GM19395 (cell line): ENCODE measurements around the gene MAST4.

Source experiments
- ATAC-seq: cut with Tn5 transposase; IDR thresholded peaks from one replicate; pipeline ENCODE4 v1.9.1; 2021; ENCODE audit warnings: mild to moderate bottlenecking, moderate library complexity; ENCODE audit not compliant: unreplicated experiment

Gene MAST4

DNA sequence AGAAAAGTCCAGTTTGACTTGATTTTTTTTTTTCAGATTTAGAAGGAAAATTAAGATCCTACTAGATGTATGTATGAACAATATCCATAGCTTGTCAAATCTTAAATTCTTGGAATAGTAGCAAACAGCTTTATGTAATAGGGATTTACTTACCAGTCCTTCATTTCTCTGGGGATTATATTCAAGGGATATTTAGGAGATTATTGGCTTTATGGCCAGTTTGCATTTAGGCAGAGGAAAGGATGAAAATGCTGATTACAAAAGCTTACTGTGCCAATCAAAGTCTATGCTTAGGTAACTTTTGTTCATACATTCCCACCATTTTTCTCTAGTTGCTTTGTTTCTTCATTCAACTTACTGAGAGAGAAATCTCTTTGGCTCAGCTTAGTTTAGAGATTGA, 47.9 kb downstream of the MAST4 start:
- no peak for ATAC-seq

DNA sequence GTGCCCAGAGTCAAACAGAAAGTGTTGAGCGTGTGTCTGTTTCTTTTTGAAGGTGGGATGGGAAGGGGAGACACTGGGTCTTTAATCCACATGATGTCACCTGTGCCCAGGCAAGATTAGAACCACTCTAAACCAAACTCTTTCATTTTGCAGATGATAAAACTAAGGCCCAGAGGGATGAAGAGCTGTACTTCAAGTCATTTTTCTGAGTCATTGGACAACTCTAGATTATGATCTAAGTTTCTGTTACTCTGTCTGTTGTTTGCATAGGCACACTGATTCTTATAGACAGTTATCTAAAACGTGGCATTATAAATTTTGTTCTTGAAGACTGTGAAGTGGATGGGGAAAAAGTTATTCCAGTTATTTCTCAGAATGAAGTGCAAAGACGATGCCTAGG, 48.8 kb downstream of the MAST4 start:
- no peak for ATAC-seq

DNA sequence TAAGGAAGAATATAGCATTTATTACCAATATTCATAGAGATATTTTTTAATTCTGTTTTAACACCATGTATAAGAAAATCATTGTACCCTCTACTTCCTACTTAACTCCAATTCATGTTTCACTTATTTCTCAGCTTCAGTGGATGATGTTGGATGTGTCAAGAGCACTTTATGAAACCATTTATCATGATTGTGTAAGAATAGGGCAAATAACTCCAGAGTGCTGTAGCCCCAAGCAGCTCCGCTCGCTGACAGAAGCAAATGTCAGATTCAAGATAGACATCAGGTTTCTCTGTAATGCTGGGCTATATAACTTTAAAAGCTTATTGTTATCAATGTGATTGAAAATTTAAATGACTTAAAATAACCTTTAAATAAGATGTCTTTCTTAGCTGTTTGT, 50.4 kb downstream of the MAST4 start:
- no peak for ATAC-seq

DNA sequence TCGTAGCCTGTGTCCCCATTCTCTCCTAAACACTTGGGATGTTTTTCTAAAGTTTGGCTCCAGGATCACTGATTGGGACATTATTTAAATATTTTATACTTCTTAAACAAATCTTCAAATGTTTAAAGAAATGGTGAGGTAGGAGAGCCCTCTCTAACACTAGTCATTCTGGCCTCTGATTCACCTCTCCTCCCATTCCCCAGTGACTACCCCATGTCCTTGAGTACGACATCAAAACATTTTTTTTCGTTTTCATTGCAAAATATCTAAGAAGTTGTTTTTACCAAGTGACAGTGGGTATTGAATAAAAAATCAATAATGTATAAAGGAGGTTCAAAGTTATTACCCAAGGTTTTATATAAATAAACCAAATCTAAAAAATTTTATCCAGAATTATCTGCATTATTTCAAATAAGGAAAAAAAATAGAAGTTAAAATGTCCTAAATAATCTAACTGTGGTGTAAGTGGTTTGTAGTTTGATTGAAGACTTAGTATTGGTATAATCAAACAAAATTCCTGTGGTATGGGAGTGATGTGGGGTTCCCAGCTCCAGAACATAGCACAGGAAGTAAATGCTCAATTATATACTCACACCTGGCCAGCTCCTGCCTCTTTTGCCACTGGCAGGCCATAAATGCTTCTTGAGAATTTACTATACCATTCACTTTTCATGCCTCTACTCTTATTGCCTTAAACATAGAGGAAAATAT, 51.1 kb downstream of the MAST4 start:
- no peak for ATAC-seq

DNA sequence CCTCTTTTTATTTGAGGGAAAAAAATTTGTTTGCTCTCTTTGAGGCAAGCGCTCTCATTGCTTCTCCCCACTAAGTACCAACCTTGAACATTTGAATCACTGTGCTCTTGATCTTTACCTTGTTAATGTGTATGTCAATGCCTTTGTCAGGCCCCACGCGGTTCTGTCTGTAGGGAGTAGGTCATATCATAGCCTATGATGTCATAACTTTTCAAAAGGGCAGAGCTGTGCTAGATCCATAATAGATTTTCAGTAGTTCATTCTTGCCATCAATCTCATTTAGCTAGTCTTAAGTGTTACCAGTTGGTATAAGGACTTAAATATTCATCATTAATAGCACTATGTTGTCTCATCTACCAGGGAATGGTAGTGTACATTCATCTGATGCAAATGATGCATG, 56.6 kb downstream of the MAST4 start:
- ATAC-seq = no peak

DNA sequence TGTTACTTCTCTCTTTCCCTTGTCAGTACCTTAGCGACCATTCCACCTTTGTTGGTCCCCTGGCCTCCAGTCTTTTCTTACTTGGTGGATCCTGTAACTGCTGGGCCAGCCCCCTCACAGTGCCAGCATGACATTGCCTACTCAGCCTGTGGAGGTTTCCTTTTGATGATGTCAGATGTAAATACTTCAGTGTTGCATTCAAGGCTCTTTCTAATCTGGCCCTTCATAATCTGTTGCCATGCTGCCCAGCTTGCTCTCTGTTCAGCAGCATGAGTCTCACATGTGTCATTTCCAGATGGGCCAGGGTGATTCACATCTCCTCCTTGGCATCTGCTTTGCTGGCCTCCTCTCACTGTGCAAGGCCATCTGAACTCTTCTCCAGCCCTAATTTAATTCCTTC, 57.1 kb downstream of the MAST4 start:
- ATAC-seq = no peak

DNA sequence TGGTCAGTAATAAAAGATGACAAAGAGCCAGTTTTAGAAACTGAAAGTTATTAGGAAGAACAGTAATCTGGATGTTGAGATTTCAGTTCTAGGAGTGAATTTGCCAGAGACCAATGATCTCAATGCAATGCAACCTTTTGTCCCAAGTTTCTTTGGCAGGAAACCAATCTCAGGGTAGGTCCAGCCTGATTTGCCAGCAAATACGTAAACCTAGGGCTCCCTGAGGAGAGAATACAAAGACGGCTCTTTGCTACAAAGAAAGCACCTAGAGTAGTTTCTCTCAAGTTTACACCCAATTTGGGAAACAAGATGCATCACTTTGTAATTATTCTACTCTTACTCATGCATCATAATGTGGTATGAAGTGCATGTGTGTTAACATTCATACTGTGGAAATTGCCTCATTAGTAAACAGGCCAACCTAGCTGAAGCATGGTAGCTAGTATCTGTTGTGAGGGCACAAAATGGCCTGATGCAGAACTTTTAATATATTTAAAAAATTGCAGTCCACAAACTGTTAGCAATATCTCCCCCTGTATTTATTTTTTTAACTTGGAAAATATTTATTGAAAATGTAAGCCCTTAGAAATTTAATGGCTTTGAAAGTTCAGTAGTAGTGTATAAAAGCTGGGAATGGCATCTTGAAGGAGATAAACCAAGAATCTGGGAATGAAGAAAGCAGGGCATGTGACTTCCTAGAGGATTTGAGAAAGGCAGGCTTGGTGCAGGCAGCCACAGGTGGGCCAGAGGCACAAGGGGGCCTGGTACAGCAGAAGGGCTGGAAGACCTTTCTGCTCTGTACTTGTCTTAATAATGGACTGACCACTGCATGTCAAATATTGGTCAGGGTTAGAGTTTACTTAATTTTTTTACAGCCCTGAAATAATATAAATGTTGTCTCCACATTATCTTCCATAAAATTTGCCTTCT, 59.5 kb downstream of the MAST4 start:
- ATAC-seq = no peak

DNA sequence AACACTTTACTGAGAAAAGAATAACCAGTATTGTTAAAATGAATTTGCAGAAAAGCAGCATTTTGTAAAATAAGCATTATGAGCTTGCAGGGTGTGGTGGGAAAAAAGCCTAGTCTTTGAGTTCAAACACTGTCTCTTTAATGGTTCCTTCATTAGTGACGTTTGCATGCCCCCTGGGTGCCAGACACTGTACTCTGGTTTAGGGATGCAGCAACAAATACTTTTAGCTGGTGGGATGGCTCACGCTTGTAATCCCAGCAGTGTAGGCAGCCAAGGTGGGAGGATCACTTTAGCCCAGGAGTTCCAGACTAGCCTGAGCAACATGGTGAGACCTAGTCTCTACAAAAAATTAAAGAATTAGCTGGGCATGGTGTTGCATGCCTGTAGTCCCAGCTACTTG, 62.3 kb downstream of the MAST4 start:
- no peak for ATAC-seq

DNA sequence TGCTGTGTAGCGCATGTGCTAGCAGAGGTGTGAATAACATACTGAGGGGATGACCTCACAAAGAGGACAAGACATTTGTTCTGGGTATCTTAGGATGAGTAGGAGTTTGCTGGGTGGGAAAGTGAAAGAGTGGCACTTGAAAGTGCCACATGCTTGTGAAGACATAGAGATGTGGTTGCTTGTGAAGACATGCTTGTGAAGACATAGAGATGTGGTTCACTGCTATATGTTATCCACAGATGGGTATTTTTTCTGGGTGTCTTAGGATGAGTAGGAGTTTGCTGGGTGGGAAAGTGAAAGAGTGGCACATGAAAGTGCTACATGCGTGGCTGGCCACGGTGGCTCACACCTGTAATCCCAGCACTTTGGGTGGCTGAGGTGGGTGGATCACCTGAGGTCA, 63.6 kb downstream of the MAST4 start:
- ATAC-seq = no peak

DNA sequence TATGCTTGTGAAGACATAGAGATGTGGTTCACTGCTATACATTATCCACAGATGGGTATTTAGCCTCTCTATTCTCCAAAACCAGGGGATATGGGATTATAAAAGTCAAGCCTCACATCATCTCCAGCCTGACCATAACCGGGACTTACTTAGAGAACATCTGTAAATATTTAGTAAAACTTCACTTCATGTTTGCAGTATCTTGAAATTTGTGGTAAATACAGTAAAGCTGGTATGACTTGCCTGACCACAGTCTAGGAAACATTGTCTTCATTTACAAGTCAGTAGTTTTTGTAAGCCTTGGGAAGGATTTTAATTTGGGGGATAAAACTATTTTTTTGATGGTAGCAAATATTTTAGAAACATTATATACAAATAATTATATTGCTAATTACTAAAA, 64.2 kb downstream of the MAST4 start:
- ATAC-seq = no peak

DNA sequence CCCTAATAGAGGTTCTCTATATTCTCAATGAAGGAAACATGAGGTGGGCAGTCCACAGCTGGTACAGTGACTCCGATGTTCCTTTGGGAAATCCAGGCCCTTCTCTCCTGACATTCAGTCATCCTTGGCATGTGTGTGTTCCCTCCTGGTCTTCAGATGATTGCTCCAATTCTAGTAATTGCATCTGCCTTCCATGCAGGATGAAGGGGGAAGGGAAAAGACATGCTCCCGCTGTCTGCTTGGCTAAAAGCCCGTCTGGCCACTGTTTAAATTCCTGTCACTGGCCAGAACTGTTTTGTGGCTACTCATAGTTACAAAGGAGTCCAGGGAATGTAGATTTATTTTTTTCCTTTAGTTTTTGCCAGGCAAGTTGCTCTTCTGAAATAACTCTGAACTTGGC, 65.0 kb downstream of the MAST4 start:
- ATAC-seq = no peak

DNA sequence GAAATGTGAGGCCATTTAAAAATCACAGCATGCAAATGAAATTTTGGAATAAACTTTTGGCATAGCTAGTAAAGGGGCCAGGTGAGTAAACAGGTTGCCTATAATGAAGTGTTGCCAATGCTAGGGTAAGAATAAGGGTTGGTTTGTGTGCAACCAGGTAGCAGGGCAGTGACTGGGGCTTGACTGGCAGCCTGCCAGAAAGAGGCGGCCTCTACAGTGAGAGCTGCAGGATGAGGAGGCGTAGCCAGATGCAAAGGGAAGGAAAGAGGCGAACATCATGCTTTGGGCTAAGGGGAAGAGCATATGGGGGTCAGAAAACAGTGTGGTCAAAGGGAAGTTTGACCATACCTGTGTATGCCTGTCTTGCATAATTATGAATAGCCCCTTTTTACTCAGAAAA, 70.6 kb downstream of the MAST4 start:
- no peak for ATAC-seq

DNA sequence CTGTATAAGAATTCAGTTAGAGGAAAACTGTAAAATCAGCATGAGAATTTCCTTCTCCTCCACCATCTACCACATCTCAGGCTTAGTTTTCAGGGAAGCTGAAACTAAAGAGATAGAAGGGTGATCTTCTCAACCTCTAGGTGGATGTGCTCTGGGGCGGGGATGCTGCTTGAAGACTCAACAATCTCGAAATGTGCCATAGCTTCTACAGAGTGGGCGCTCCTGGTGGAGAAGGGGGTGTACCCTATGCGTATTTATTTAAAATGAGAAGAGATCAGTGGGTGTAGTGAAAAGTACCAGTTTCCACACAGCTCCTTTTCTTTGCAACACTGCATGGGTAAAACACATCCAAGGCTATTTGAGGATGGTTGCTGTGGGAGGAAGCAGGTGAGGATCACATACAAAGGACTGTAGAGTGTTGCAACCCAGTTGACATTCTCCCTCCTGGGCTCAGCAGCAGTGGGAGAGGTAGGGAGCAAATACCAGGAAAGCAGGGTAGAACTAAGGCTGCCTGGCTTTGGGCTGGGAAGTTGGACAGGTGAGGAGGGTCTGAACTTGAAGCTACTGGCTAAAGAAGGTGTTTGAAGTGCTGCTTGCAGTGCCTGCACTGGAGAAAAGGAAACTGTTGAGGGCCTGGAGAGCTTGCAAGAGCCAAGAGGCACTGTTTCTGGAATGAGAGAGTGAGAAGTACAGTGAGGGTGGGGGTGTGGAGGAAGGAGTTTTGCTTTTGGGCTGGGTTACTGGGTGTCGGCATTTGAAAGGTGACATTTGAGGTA, 73.1 kb downstream of the MAST4 start:
- ATAC-seq = no peak

DNA sequence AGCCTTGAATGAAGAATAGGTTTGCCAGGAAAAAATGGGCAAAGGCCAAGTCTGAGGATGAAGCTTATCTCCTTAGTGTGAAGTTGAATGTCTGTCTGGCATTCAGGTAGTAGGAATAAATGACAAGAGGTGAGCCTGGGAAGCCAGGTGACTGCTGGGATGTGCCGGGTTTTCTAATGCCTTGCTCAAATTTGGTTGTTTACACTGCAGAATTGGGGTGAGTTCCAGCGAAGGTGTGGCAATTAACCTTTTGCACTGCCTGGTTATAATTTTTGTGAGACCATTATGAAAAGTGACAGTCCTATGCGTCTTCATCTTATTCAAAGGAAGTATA, 73.6 kb downstream of the MAST4 start:
- no peak for ATAC-seq

DNA sequence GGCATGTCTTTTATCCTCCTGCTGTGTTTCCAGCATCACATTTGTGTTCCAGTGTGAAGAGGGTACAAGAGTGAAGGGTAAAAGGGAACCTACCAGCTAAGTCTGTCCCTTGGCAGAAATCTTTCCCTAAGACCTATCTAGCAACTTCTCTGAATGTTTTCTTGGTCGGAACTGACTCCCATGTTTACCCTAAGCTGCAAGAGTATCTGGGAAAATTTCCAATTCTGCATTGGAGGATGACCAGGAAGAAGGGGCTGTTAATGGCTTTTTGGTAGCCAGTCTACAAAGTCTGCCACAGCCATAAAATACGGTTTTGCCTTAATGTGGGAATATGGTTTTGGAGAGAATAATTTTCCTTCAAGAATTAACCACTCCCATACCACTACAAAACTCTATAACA, 75.1 kb downstream of the MAST4 start:
- ATAC-seq = no peak

DNA sequence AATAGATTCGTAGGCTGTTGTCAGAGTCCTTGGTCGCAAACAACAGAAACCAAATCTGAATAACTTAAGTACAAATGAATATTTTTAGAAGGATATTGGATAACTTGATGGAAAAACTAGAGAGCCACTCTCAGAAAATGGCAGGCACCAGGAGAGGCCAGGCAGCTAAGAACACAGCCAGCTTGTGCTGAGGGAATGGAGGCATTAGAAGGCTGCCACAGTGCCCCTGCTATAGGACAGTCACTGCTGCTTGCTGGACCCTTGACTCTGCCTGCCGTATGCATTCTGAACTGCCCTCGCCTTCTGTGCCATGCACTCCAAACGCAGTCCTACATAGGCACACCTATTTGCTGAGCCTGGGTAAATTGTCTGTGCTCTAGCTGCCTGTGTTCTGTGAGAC, 78.6 kb downstream of the MAST4 start:
- no peak for ATAC-seq

DNA sequence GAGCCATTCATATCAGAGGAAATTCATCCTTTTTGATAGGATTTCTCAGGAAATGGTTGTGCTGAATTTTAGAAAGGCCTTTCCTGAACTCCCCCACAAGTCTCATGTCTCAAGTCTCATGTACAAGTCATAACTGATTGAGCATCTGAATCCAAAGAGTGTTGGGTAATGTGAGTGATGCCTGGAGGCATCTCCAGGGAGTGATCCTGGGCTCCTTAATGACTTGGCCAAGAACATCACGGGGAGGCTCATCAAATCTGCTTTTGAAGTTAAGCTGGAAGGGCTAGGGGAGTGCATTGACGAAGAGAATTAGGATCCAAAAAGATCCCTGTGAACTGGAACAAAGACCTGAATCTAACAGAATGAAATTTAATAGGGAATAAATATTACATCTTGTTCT, 79.2 kb downstream of the MAST4 start:
- no peak for ATAC-seq

DNA sequence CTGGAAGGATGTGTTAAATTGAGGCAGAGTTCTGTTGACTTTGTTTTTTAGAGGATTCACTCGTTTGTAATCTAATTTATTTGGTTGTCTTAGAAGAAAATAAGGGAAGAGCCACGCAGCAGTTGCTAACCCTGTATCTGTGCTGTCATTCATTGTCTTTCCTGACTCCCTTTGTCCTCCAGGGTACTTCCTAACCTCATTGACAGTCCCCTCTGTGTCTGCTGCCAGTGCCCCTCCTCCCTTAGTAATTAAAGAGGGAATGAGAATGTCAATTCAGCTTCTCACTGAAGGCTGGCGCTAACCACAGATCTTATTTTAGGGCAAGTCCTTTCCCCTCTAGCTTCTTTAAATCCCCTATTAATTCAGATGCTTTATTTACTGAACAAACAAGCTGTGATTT, 84.0 kb downstream of the MAST4 start:
- no peak for ATAC-seq

DNA sequence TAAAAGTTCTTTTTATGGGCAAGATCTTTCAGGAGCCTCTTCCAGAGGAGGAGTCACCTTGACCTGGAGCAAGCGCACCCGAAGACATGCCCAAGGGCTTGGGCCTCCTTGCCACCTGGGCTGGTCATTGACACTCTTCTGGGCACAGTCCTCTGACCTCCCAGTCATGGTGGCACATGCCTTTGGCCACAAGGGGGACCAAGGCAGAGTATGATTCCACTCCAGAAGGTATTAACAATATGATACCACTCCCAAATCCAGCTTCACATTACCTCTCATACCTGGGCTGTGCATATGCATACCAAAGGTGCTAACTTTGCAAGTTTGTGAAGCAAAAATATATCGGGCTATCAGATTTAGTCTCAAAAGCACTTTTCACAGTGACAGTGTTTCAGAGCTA, 84.6 kb downstream of the MAST4 start:
- no peak for ATAC-seq

DNA sequence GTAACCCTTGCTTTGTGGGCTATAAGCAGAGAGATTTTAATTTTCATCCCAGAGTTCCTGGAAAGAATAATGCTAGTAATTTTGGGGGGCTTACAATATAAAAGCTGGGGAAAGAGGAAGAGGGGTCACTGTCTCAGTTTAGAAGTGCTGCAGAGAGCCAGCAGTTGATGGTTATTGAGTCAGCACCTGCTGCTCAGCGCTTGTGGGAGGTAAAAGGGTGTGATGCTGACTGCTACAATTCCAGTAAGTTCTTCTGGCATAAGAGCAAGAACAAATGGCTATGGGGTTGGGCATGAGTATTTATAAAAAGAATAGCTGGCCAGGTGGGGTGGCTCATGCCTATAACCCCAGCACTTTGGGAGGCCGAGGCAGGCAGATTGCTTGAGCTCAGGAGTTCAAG, 88.5 kb downstream of the MAST4 start:
- no peak for ATAC-seq

DNA sequence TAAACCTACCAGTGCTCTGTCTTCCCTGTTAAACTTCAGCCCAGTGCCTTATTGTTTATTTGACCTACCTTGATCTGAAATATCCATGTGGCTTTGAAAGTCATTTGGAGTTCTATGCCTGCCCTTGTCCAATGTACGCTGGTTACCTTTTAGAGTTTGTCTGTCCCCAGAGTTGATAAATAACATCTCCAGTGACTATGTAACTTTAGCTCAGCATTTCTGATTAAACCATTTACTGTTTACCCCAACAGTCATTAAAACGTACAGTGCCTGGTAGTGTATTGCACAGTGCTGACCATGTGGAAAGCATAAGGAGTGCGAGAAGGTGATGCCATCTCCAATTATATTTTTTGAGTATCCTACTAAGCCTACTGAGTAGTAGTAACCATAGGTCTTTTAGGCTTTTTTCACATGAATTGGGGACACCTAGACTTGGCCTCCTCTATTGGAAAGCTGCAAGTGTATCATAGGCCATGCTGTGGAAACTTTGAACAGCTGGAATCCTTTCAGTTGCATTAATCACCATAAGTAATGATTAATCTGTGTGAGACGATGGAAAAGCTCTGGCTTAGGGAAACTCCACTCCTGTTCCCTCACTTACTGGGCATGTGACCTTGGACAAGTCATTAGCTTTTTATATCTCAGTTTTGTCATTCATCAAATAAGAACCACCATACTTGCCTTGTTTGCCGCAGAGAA, 93.5 kb downstream of the MAST4 start:
- no peak for ATAC-seq
